GM23338 (cell line): ENCODE measurements around the gene GNG7. TPM values are rescaled to one million over a fixed set of nuclear protein-coding genes. Genes with fewer than 3 reads are reported as not detected.

Experiments used
- ATAC-seq: fragments of 200-7000 bp; cut with Tn5 transposase; 3 replicates; pipeline ENCODE4 v1.9.1; 2020
- DNase-seq: peaks from one replicate; pipeline ENCODE4 v3.0.0-alpha.2; 2015; ENCODE audit warnings: low spot score
- H2AFZ ChIP-seq: fragments of 200-600 bp; sonication (generic); 2 replicates; pipeline ENCODE4 v1.8.0; 2016; ENCODE audit warnings: antibody characterized with exemption, mild to moderate bottlenecking, moderate library complexity
- H3F3A ChIP-seq: fragments of 200-600 bp; sonication (generic); replicated peaks from 2 replicates; pipeline ENCODE4 v1.8.0; 2017; ENCODE audit warnings: antibody characterized with exemption, mixed run types, low read depth
- H3K27ac ChIP-seq: fragments of 200-600 bp; sonication (generic); 2 replicates; pipeline ENCODE4 v1.6.1; 2016; ENCODE audit warnings: low read depth
- H3K27me3 ChIP-seq: fragments of 200-600 bp; sonication (generic); 2 replicates; pipeline ENCODE4 v1.8.0; 2016; ENCODE audit warnings: mild to moderate bottlenecking, mixed run types, moderate library complexity; ENCODE audit not compliant: insufficient read depth
- H3K36me3 ChIP-seq: fragments of 200-600 bp; sonication (generic); 2 replicates; pipeline ENCODE4 v1.8.0; 2016; ENCODE audit warnings: mild to moderate bottlenecking; ENCODE audit not compliant: insufficient read depth
- H3K4me1 ChIP-seq: fragments of 200-600 bp; sonication (generic); 2 replicates; pipeline ENCODE4 v1.8.0; 2016; ENCODE audit warnings: mild to moderate bottlenecking, moderate library complexity; ENCODE audit not compliant: insufficient read depth
- H3K4me2 ChIP-seq: fragments of 200-600 bp; sonication (generic); 2 replicates; pipeline ENCODE4 v1.7.1; 2017; ENCODE audit warnings: mixed run types
- H3K4me3 ChIP-seq: fragments of 200-600 bp; sonication (generic); 2 replicates; pipeline ENCODE4 v1.6.1; 2016; ENCODE audit warnings: mixed run types
- H3K79me2 ChIP-seq: fragments of 200-600 bp; sonication (generic); replicated peaks from 2 replicates; pipeline ENCODE4 v1.8.0; 2017; ENCODE audit warnings: mild to moderate bottlenecking; ENCODE audit not compliant: insufficient read depth
- H3K9me2 ChIP-seq: fragments of 200-600 bp; sonication (generic); 2 replicates; pipeline ENCODE4 v1.8.0; 2017; ENCODE audit not compliant: insufficient read depth
- H4K20me1 ChIP-seq: fragments of 200-600 bp; sonication (generic); replicated peaks from 2 replicates; pipeline ENCODE4 v1.8.0; 2017; ENCODE audit warnings: mild to moderate bottlenecking; ENCODE audit not compliant: insufficient read depth
- H3K27ac Mint-ChIP-seq: 2 replicates; pipeline ENCODE4 v1.8.0; 2020; ENCODE audit warnings: inconsistent platforms, mild to moderate bottlenecking, moderate library complexity, mixed read lengths
- H3K27me3 Mint-ChIP-seq: 3 replicates; pipeline ENCODE4 v1.8.0; 2022; ENCODE audit warnings: low read depth, mild to moderate bottlenecking, moderate library complexity, mixed read lengths, inconsistent platforms; ENCODE audit not compliant: insufficient read depth, poor library complexity
- H3K36me3 Mint-ChIP-seq: 3 replicates; pipeline ENCODE4 v1.8.0; 2021; ENCODE audit warnings: low read depth, mild to moderate bottlenecking, inconsistent platforms, moderate library complexity, mixed read lengths
- H3K4me1 Mint-ChIP-seq: 3 replicates; pipeline ENCODE4 v1.8.0; 2020; ENCODE audit warnings: mild to moderate bottlenecking, inconsistent platforms, mixed read lengths
- H3K4me3 Mint-ChIP-seq: 3 replicates; pipeline ENCODE4 v1.8.0; 2021; ENCODE audit warnings: moderate library complexity, mild to moderate bottlenecking, inconsistent platforms, mixed read lengths
- H3K9me3 Mint-ChIP-seq: 3 replicates; pipeline ENCODE4 v1.8.0; 2020; ENCODE audit warnings: moderate library complexity, mild to moderate bottlenecking, inconsistent platforms, mixed read lengths
- CREB1 ChIP-seq: fragments of 250-450 bp; sonication (Bioruptor Pico); IDR thresholded peaks from 2 replicates; pipeline ENCODE4 v1.5.0; 2020; ENCODE audit warnings: low read depth, mild to moderate bottlenecking, moderate library complexity
- EZH2 ChIP-seq: fragments of 200-600 bp; sonication (generic); IDR thresholded peaks from one replicate; pipeline ENCODE4 v1.8.0; 2017; ENCODE audit warnings: antibody characterized with exemption, mild to moderate bottlenecking, low read depth; ENCODE audit not compliant: unreplicated experiment
- EZH2phosphoT487 ChIP-seq: fragments of 200-600 bp; sonication (generic); IDR thresholded peaks from one replicate; pipeline ENCODE4 v1.8.1; 2018; ENCODE audit warnings: antibody characterized with exemption; ENCODE audit not compliant: unreplicated experiment
- POLR2AphosphoS5 ChIP-seq: IDR thresholded peaks from 2 replicates; pipeline ENCODE4 v1.6.1; 2016; ENCODE audit warnings: antibody characterized with exemption, low read depth
- ZNF114 ChIP-seq: fragments of 250-450 bp; sonication (Bioruptor Pico); IDR thresholded peaks from 2 replicates; pipeline ENCODE4 v1.5.0; 2020; ENCODE audit warnings: mild to moderate bottlenecking, moderate library complexity
- ZNF331 ChIP-seq: fragments of 250-450 bp; sonication (Bioruptor Pico); IDR thresholded peaks from 2 replicates; pipeline ENCODE4 v1.5.0; 2020; ENCODE audit warnings: low read depth, mild to moderate bottlenecking, moderate library complexity
- polyA plus RNA-seq: library from polyadenylated mRNA; unstranded; fragments of >200 nt; fragmentation: Nextera tagmentation; extraction: Ambion mirVana; gene quantifications from 2 replicates; pipeline ENCODE4 v1.2.1, GENCODE V29; 2016
- total RNA-seq: library from RNA; depleted of rRNA; stranded (reverse); fragments of >200 nt; shearing (Covaris generic); gene quantifications from 2 replicates; pipeline ENCODE4 v1.2.3, GENCODE V29; 2014
- TF ChIP-seq, protein P1 (sequence below): IDR thresholded peaks from one replicate; pipeline ENCODE4 v1.6.1; 2018; ENCODE audit warnings: antibody characterized with exemption; ENCODE audit not compliant: unreplicated experiment
- TF ChIP-seq, protein P2 (sequence below): IDR thresholded peaks from 2 replicates; pipeline ENCODE4 v1.6.1; 2016; ENCODE audit warnings: antibody characterized with exemption
- TF ChIP-seq, protein P3 (sequence below), 2 experiments: fragments of 200-600 bp in 1 of 2; sonication (generic) in 1 of 2; conservative IDR thresholded peaks; 2 replicates each; pipeline versions ENCODE4 v1.5.1 to v1.6.1; 2016 to 2017; ENCODE audit warnings: antibody characterized with exemption in 2 of 2, low read depth in 2 of 2, mild to moderate bottlenecking in 2 of 2, moderate library complexity in 1 of 2
- TF ChIP-seq, protein P4 (sequence below): fragments of 250-450 bp; sonication (Bioruptor Pico); IDR thresholded peaks from 2 replicates; pipeline ENCODE4 v1.5.0; 2020; ENCODE audit warnings: mild to moderate bottlenecking, moderate library complexity

The GNG7 gene
- total and polyA plus RNA-seq, 2 experiments from 2014 or later = 5.1 to 5.4 TPM

DNA sequence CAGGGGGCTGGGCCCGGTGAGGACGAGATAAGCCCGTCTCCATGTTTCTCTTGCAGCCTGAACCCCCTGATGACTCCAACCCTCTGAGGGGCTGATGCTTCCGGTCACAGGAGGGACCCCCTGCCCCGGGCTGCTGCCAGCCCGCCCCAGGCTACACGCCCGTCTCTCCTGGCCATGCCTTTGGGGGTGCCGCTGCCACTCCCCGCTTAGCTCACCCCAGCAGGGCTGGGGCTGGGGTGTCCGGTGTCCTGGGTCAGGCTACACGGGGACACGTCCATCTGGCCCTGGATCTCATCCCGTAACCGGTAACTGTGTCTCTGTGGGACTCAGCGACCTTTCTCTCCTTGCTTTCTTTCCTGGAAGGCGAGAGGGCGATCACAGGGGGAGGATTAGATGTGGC, 185.8 kb downstream of the GNG7 start:
- no peaks in the 10 kb centered on the region for H3K9me2 ChIP-seq
- H3K36me3 ChIP-seq = no peaks in the 10 kb centered on the region
- Mint-ChIP-seq H3K4me3 (no peak overlapping the region; the same call in 2 of the 3 replicates), H3K27ac (no peak overlapping the region), H3K9me3 (no peaks in the 10 kb centered on the region; the same call in 2 of the 3 replicates), H3K36me3 (no peaks in the 10 kb centered on the region), H3K4me1 (peaks cover 5% of the 10 kb centered on the region; the same call in 2 of the 3 replicates), H3K27me3 (peaks cover 6% of the 10 kb centered on the region)
- H4K20me1 ChIP-seq = no peaks in the 10 kb centered on the region
- H3K27me3 ChIP-seq = no peaks in the 10 kb centered on the region
- no peak for DNase-seq
- no peaks in the 10 kb centered on the region for H3F3A ChIP-seq
- TF ChIP-seq, protein P1, sequence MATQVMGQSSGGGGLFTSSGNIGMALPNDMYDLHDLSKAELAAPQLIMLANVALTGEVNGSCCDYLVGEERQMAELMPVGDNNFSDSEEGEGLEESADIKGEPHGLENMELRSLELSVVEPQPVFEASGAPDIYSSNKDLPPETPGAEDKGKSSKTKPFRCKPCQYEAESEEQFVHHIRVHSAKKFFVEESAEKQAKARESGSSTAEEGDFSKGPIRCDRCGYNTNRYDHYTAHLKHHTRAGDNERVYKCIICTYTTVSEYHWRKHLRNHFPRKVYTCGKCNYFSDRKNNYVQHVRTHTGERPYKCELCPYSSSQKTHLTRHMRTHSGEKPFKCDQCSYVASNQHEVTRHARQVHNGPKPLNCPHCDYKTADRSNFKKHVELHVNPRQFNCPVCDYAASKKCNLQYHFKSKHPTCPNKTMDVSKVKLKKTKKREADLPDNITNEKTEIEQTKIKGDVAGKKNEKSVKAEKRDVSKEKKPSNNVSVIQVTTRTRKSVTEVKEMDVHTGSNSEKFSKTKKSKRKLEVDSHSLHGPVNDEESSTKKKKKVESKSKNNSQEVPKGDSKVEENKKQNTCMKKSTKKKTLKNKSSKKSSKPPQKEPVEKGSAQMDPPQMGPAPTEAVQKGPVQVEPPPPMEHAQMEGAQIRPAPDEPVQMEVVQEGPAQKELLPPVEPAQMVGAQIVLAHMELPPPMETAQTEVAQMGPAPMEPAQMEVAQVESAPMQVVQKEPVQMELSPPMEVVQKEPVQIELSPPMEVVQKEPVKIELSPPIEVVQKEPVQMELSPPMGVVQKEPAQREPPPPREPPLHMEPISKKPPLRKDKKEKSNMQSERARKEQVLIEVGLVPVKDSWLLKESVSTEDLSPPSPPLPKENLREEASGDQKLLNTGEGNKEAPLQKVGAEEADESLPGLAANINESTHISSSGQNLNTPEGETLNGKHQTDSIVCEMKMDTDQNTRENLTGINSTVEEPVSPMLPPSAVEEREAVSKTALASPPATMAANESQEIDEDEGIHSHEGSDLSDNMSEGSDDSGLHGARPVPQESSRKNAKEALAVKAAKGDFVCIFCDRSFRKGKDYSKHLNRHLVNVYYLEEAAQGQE = no peak
- TF ChIP-seq POLR2AphosphoS5 (no peak), EZH2phosphoT487 (no peak), ZNF331 (no peak), EZH2 (no peak), ZNF114 (CRISPR knock-in tag) (no peak), CREB1 (CRISPR knock-in tag) (no peak)
- TF ChIP-seq, protein P2, sequence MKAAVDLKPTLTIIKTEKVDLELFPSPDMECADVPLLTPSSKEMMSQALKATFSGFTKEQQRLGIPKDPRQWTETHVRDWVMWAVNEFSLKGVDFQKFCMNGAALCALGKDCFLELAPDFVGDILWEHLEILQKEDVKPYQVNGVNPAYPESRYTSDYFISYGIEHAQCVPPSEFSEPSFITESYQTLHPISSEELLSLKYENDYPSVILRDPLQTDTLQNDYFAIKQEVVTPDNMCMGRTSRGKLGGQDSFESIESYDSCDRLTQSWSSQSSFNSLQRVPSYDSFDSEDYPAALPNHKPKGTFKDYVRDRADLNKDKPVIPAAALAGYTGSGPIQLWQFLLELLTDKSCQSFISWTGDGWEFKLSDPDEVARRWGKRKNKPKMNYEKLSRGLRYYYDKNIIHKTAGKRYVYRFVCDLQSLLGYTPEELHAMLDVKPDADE = no peak
- TF ChIP-seq, protein P3, sequence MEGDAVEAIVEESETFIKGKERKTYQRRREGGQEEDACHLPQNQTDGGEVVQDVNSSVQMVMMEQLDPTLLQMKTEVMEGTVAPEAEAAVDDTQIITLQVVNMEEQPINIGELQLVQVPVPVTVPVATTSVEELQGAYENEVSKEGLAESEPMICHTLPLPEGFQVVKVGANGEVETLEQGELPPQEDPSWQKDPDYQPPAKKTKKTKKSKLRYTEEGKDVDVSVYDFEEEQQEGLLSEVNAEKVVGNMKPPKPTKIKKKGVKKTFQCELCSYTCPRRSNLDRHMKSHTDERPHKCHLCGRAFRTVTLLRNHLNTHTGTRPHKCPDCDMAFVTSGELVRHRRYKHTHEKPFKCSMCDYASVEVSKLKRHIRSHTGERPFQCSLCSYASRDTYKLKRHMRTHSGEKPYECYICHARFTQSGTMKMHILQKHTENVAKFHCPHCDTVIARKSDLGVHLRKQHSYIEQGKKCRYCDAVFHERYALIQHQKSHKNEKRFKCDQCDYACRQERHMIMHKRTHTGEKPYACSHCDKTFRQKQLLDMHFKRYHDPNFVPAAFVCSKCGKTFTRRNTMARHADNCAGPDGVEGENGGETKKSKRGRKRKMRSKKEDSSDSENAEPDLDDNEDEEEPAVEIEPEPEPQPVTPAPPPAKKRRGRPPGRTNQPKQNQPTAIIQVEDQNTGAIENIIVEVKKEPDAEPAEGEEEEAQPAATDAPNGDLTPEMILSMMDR (conservative IDR thresholded peaks at IDR 0.05; ENCODE audit: low read depth in 2 of 2) = no peak
- TF ChIP-seq, protein P4, sequence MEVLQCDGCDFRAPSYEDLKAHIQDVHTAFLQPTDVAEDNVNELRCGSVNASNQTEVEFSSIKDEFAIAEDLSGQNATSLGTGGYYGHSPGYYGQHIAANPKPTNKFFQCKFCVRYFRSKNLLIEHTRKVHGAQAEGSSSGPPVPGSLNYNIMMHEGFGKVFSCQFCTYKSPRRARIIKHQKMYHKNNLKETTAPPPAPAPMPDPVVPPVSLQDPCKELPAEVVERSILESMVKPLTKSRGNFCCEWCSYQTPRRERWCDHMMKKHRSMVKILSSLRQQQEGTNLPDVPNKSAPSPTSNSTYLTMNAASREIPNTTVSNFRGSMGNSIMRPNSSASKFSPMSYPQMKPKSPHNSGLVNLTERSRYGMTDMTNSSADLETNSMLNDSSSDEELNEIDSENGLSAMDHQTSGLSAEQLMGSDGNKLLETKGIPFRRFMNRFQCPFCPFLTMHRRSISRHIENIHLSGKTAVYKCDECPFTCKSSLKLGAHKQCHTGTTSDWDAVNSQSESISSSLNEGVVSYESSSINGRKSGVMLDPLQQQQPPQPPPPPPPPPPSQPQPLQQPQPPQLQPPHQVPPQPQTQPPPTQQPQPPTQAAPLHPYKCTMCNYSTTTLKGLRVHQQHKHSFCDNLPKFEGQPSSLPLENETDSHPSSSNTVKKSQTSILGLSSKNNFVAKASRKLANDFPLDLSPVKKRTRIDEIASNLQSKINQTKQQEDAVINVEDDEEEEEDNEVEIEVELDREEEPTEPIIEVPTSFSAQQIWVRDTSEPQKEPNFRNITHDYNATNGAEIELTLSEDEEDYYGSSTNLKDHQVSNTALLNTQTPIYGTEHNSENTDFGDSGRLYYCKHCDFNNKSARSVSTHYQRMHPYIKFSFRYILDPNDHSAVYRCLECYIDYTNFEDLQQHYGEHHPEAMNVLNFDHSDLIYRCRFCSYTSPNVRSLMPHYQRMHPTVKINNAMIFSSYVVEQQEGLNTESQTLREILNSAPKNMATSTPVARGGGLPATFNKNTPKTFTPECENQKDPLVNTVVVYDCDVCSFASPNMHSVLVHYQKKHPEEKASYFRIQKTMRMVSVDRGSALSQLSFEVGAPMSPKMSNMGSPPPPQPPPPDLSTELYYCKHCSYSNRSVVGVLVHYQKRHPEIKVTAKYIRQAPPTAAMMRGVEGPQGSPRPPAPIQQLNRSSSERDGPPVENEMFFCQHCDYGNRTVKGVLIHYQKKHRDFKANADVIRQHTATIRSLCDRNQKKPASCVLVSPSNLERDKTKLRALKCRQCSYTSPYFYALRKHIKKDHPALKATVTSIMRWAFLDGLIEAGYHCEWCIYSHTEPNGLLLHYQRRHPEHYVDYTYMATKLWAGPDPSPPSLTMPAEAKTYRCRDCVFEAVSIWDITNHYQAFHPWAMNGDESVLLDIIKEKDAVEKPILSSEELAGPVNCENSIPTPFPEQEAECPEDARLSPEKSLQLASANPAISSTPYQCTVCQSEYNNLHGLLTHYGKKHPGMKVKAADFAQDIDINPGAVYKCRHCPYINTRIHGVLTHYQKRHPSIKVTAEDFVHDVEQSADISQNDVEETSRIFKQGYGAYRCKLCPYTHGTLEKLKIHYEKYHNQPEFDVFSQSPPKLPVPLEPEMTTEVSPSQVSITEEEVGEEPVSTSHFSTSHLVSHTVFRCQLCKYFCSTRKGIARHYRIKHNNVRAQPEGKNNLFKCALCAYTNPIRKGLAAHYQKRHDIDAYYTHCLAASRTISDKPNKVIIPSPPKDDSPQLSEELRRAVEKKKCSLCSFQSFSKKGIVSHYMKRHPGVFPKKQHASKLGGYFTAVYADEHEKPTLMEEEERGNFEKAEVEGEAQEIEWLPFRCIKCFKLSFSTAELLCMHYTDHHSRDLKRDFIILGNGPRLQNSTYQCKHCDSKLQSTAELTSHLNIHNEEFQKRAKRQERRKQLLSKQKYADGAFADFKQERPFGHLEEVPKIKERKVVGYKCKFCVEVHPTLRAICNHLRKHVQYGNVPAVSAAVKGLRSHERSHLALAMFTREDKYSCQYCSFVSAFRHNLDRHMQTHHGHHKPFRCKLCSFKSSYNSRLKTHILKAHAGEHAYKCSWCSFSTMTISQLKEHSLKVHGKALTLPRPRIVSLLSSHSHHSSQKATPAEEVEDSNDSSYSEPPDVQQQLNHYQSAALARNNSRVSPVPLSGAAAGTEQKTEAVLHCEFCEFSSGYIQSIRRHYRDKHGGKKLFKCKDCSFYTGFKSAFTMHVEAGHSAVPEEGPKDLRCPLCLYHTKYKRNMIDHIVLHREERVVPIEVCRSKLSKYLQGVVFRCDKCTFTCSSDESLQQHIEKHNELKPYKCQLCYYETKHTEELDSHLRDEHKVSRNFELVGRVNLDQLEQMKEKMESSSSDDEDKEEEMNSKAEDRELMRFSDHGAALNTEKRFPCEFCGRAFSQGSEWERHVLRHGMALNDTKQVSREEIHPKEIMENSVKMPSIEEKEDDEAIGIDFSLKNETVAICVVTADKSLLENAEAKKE (CRISPR knock-in tag) = no peak
- H3K79me2 ChIP-seq = no peaks in the 10 kb centered on the region
- no peak overlapping the region for H3K4me2 ChIP-seq
- H3K4me1 ChIP-seq = no peaks in the 10 kb centered on the region
- ATAC-seq = no peak
- no peak overlapping the region; the same call in 1 of the 2 replicates for H2AFZ ChIP-seq
- no peak overlapping the region for H3K4me3 ChIP-seq
- H3K27ac ChIP-seq = no peak overlapping the region
